HCT116 (cell line): ENCODE results near the gene SNX9. TPM values are rescaled to one million over a fixed set of nuclear protein-coding genes. Genes with fewer than 3 reads are reported as not detected.

Experiments used
- ATAC-seq: fragments of 200-7000 bp; cut with Tn5 transposase; 2 replicates; pipeline ENCODE4 v1.9.1; 2020; ENCODE audit warnings: mild to moderate bottlenecking, moderate library complexity
- BruUV-seq: library from RNA; stranded (reverse); fragments of 400-500 nt; replicated peaks from 2 replicates; lab custom pipeline; 2021; lab: Mats Ljungman, UMichigan
- CTCF ChIA-PET: fragments of 300-600 bp; sonication (Branson Sonifier 250); formaldehyde crosslinking; loops from one replicate; lab custom pipeline; 2021; ENCODE audit warnings: antibody characterized with exemption; lab: Charles Lee
- POLR2A ChIA-PET: fragments of 300-600, 350-600 bp; sonication (Branson Sonifier 250); formaldehyde crosslinking; loops from one replicate; lab custom pipeline; 2021; ENCODE audit warnings: antibody characterized with exemption; lab: Charles Lee
- RAD21 ChIA-PET, 2 experiments: fragments of 300-600 bp; sonication (Branson Sonifier 250); formaldehyde crosslinking; loops; one replicate each; lab custom pipeline; 2023; ENCODE audit warnings: low total read pairs in 2 of 2; ENCODE audit not compliant: uncharacterized antibody in 2 of 2, unreplicated experiment in 2 of 2, low non-redundant PET in 1 of 2; lab: Charles Lee
- DNase-seq: peaks from one replicate; pipeline ENCODE4 v3.0.0-alpha.2; 2010; ENCODE audit warnings: low read depth, low spot score
- H2AFZ ChIP-seq: fragments of 200-600 bp; shearing (Covaris generic), sonication (generic); 2 replicates; pipeline ENCODE4 v1.6.1; 2017; ENCODE audit warnings: low read depth, mixed run types, mixed read lengths, antibody characterized with exemption, low read length; ENCODE audit not compliant: poor library complexity, severe bottlenecking
- H3K27ac ChIP-seq: 2 replicates; pipeline ENCODE4 v1.5.1; 2012; ENCODE audit warnings: low read depth, low read length
- H3K27me3 ChIP-seq: fragments of 200-600 bp; sonication (generic); 2 replicates; pipeline ENCODE4 v1.6.1; 2016; ENCODE audit warnings: mixed run types, low read length, mixed read lengths; ENCODE audit not compliant: insufficient read depth
- H3K36me3 ChIP-seq, 2 experiments: fragments of 200-500 bp in 1 of 2; fragments of 200-600 bp in 1 of 2; sonication (Bioruptor generic) in 1 of 2; sonication (generic) in 1 of 2; 2 replicates each; pipeline versions ENCODE4 v1.5.1 to v1.6.1; 2014 to 2016; ENCODE audit warnings: low read length in 2 of 2, inconsistent platforms in 1 of 2, mixed read lengths in 1 of 2, mixed run types in 1 of 2; ENCODE audit not compliant: insufficient read depth in 2 of 2, control insufficient read depth in 1 of 2
- H3K4me1 ChIP-seq, 2 experiments: fragments of 200-600 bp in 1 of 2; sonication (generic) in 1 of 2; 2 replicates each; pipeline versions ENCODE4 v1.5.1 to v1.6.1; 2012 to 2017; ENCODE audit warnings: low read length in 2 of 2, inconsistent platforms in 1 of 2, mild to moderate bottlenecking in 1 of 2, mixed read lengths in 1 of 2, mixed run types in 1 of 2, moderate library complexity in 1 of 2; ENCODE audit not compliant: insufficient read depth in 2 of 2, control insufficient read depth in 1 of 2
- H3K4me2 ChIP-seq: fragments of 200-600 bp; sonication (generic); 2 replicates; pipeline ENCODE4 v1.6.1; 2017; ENCODE audit warnings: mixed run types, low read length, mixed read lengths
- H3K4me3 ChIP-seq, 2 experiments: fragments of 200-600 bp in 1 of 2; sonication (generic) in 1 of 2; replicated peaks in 1 of 2; 2 replicates each; pipeline ENCODE4 v1.5.1; 2011 to 2016; ENCODE audit warnings: low read length in 2 of 2, control low read depth in 1 of 2, low read depth in 1 of 2, mild to moderate bottlenecking in 1 of 2, mixed read lengths in 1 of 2, mixed run types in 1 of 2
- H3K79me2 ChIP-seq: fragments of 200-600 bp; sonication (generic); 2 replicates; pipeline ENCODE4 v1.6.1; 2017; ENCODE audit warnings: mild to moderate bottlenecking, mixed run types, low read length, moderate library complexity, mixed read lengths; ENCODE audit not compliant: insufficient read depth
- H3K9ac ChIP-seq: fragments of 200-600 bp; sonication (generic); 2 replicates; pipeline ENCODE4 v1.6.1; 2016; ENCODE audit warnings: low read length, mixed read lengths
- H3K9me2 ChIP-seq: fragments of 200-600 bp; sonication (generic), shearing (Covaris generic); 2 replicates; pipeline ENCODE4 v1.6.1; 2017; ENCODE audit warnings: mixed run types, mild to moderate bottlenecking, moderate library complexity; ENCODE audit not compliant: insufficient read depth
- H3K9me3 ChIP-seq, 2 experiments: fragments of 200-500 bp in 1 of 2; fragments of 200-600 bp in 1 of 2; sonication (Bioruptor generic) in 1 of 2; sonication (generic) in 1 of 2; 2 replicates each; pipeline ENCODE4 v1.6.1; 2014 to 2017; ENCODE audit warnings: low read length in 2 of 2, mixed read lengths in 2 of 2, inconsistent platforms in 1 of 2, low read depth in 1 of 2, mild to moderate bottlenecking in 1 of 2, mixed run types in 1 of 2, moderate library complexity in 1 of 2; ENCODE audit not compliant: control insufficient read depth in 1 of 2, insufficient read depth in 1 of 2
- H4K20me1 ChIP-seq: fragments of 200-600 bp; sonication (generic), shearing (Covaris generic); 2 replicates; pipeline ENCODE4 v1.6.1; 2017; ENCODE audit warnings: mixed run types, mild to moderate bottlenecking, moderate library complexity; ENCODE audit not compliant: insufficient read depth
- ATF3 ChIP-seq: IDR thresholded peaks from 2 replicates; pipeline ENCODE4 v1.6.1; 2012
- CBX3 ChIP-seq: IDR thresholded peaks from 2 replicates; pipeline ENCODE4 v1.6.1; 2012; ENCODE audit warnings: low read depth
- CEBPB ChIP-seq: IDR thresholded peaks from 2 replicates; pipeline ENCODE4 v1.6.1; 2012; ENCODE audit warnings: low read depth
- CTCF ChIP-seq, 3 experiments: fragments of 200-600 bp in 1 of 3; sonication (generic) in 1 of 3; IDR thresholded peaks in 2 of 3; conservative IDR thresholded peaks in 1 of 3; 2 replicates each; pipeline ENCODE4 v1.5.1; 2012 to 2017; ENCODE audit warnings: low read depth in 2 of 3, low read length in 2 of 3, antibody characterized with exemption in 1 of 3, borderline replicate concordance in 1 of 3, control low read depth in 1 of 3, mild to moderate bottlenecking in 1 of 3, mixed read lengths in 1 of 3, mixed run types in 1 of 3, moderate library complexity in 1 of 3; ENCODE audit not compliant: insufficient read depth in 1 of 3
- ELF1 ChIP-seq: IDR thresholded peaks from 2 replicates; pipeline ENCODE4 v1.6.1; 2012; ENCODE audit warnings: low read depth, borderline replicate concordance
- EZH2 ChIP-seq: fragments of 200-600 bp; sonication (generic); IDR thresholded peaks from 2 replicates; pipeline ENCODE4 v1.6.1; 2017; ENCODE audit warnings: antibody characterized with exemption, mixed run types
- EZH2phosphoT487 ChIP-seq: fragments of 200-600 bp; IDR thresholded peaks from 2 replicates; pipeline ENCODE4 v1.6.1; 2018; ENCODE audit warnings: antibody characterized with exemption, borderline replicate concordance
- FOSL1 ChIP-seq: IDR thresholded peaks from 2 replicates; pipeline ENCODE4 v1.6.1; 2012; ENCODE audit warnings: low read depth
- JUND ChIP-seq: IDR thresholded peaks from 2 replicates; pipeline ENCODE4 v1.6.1; 2012
- MAX ChIP-seq: IDR thresholded peaks from 2 replicates; pipeline ENCODE4 v1.6.1; 2012
- POLR2A ChIP-seq: IDR thresholded peaks from 2 replicates; pipeline ENCODE4 v1.7.0; 2011; ENCODE audit warnings: borderline replicate concordance; ENCODE audit not compliant: insufficient read depth, insufficient read length; ENCODE audit errors: extremely low read depth
- POLR2AphosphoS5 ChIP-seq: IDR thresholded peaks from 2 replicates; pipeline ENCODE4 v1.6.1; 2011; ENCODE audit warnings: mild to moderate bottlenecking, low read depth, low read length, moderate library complexity
- RAD21 ChIP-seq: IDR thresholded peaks from 2 replicates; pipeline ENCODE4 v1.6.1; 2012; ENCODE audit warnings: low read depth, mild to moderate bottlenecking
- REST ChIP-seq: IDR thresholded peaks from 2 replicates; pipeline ENCODE4 v1.6.1; 2012; ENCODE audit warnings: low read depth
- SIN3A ChIP-seq: IDR thresholded peaks from 2 replicates; pipeline ENCODE4 v1.6.1; 2012; ENCODE audit warnings: low read depth
- SP1 ChIP-seq: IDR thresholded peaks from 2 replicates; pipeline ENCODE4 v1.6.1; 2012; ENCODE audit warnings: low read depth
- SRF ChIP-seq: IDR thresholded peaks from 2 replicates; pipeline ENCODE4 v1.6.1; 2012; ENCODE audit warnings: low read depth
- YY1 ChIP-seq: IDR thresholded peaks from 2 replicates; pipeline ENCODE4 v1.6.1; 2011; ENCODE audit warnings: low read length, low read depth, moderate library complexity, mild to moderate bottlenecking; ENCODE audit not compliant: insufficient replicate concordance; ENCODE audit errors: extremely low read depth
- ZBTB33 ChIP-seq: IDR thresholded peaks from 2 replicates; pipeline ENCODE4 v1.6.1; 2011; ENCODE audit warnings: mild to moderate bottlenecking, low read length, moderate library complexity; ENCODE audit not compliant: insufficient replicate concordance; ENCODE audit errors: extremely low read depth
- ZFX ChIP-seq: fragments of 450-650 bp; IDR thresholded peaks from 2 replicates; pipeline ENCODE4 v1.6.1; 2017
- intact Hi-C: fragments of 100-400 bp; cut with micrococcal nuclease; formaldehyde crosslinking; loops from 2 replicates; pipeline ENCODE4 v1.10.0; 2022
- total RNA-seq: library from RNA; stranded (reverse); gene quantifications from one replicate; pipeline ENCODE4 v1.2.1, GENCODE V29; 2021; ENCODE audit not compliant: unreplicated experiment

Gene SNX9
- total RNA-seq, 1 experiment from 2014 or later = 42.5 TPM

- Histone ChIP-seq H3K27ac (no peak overlapping the region), H3K9me2 (no peaks in the 10 kb centered on the region), H3K9ac (no peak overlapping the region), H3K4me1 (no peaks in the 10 kb centered on the region), H3K4me3 (no peak overlapping the region), H4K20me1 (no peaks in the 10 kb centered on the region), H3K36me3 (peaks cover 7 to 13% of the 10 kb centered on the region in 2 experiments; a peak in 3 of 4 replicates), H3K9me3 (no peaks in the 10 kb centered on the region), H3K79me2 (peaks cover 3% of the 10 kb centered on the region; the same call in 1 of the 2 replicates), H3K4me2 (no peak overlapping the region), H3K27me3 (no peaks in the 10 kb centered on the region), H2AFZ (no peak overlapping the region)
- TF ChIP-seq ATF3 (no peak), POLR2AphosphoS5 (no peak), RAD21 (no peak), CEBPB (no peak), SRF (no peak), CBX3 (no peak), EZH2phosphoT487 (no peak), SP1 (no peak), ZBTB33 (no peak), MAX (no peak), CTCF (IDR thresholded peaks at IDR 0.05 in 2 of 3, conservative IDR thresholded peaks at IDR 0.05 in 1 of 3; ENCODE audit: borderline replicate concordance in 1 of 3, insufficient read depth in 1 of 3, low read depth in 2 of 3, low read length in 2 of 3) (no peak), FOSL1 (no peak), YY1 (no peak), EZH2 (no peak), POLR2A (no peak), REST (no peak), ZFX (no peak), ELF1 (no peak), JUND (no peak), SIN3A (no peak)
- ChIA-PET CTCF (no interaction called here), POLR2A (no interaction called here), RAD21 (no interaction called here)
- ATAC-seq (no peak), DNase-seq (no peak)
- BruUV-seq = no TSS peak
- intact Hi-C loops = no loop called here
These were observed 75.6 kb downstream of the SNX9 start for GRCh38 chr6:157898640-157899039.
